IPS DF 6.9 (cell line): ENCODE data around the gene BCAN.

Experiments used
- DNase-seq: peaks from one replicate; pipeline ENCODE4 v3.0.0-alpha.2; 2013; ENCODE audit warnings: low read depth, low spot score
- H3K27ac ChIP-seq: one replicate; pipeline ENCODE4 v1.5.1; 2013; ENCODE audit warnings: low read length, control low read depth
- H3K27me3 ChIP-seq: 2 replicates; pipeline ENCODE4 v1.6.1; 2013; ENCODE audit warnings: mild to moderate bottlenecking, low read length; ENCODE audit not compliant: control insufficient read depth, insufficient read depth
- H3K36me3 ChIP-seq: 2 replicates; pipeline ENCODE4 v1.6.1; 2013; ENCODE audit warnings: low read length; ENCODE audit not compliant: control insufficient read depth, insufficient read depth
- H3K4me1 ChIP-seq: 2 replicates; pipeline ENCODE4 v1.6.1; 2013; ENCODE audit warnings: low read length; ENCODE audit not compliant: control insufficient read depth, insufficient read depth
- H3K4me3 ChIP-seq: 2 replicates; pipeline ENCODE4 v1.5.1; 2013; ENCODE audit warnings: mild to moderate bottlenecking, low read length
- H3K9me3 ChIP-seq: 2 replicates; pipeline ENCODE4 v1.6.1; 2013; ENCODE audit warnings: low read length, inconsistent platforms; ENCODE audit not compliant: control insufficient read depth, insufficient read depth
- WGBS: extraction: QIAGEN DNeasy Blood & Tissue Kit; methylation state at CpG from one replicate; pipeline ENCODE4 v1.1.7; 2013; ENCODE audit warnings: mixed read lengths, missing lambda C conversion rate; ENCODE audit not compliant: insufficient read length, insufficient coverage; 5-methylcytosine and 5-hydroxymethylcytosine counted together

BCAN gene

GRCh38 chr1:156708218-156708661 lies 66.3 kb downstream of the BCAN start:
- no peaks in the 10 kb centered on the region for H3K9me3 ChIP-seq
- WGBS: no CpG with 5 or more reads among the region's 4 CpGs
- DNase-seq: no peak
- peak overlapping the region; percentile 23 for H3K27ac ChIP-seq
- no peak overlapping the region for H3K4me3 ChIP-seq
- H3K27me3 ChIP-seq: peaks cover 2% of the 10 kb centered on the region; the same call in 1 of the 2 replicates
- peaks cover 20% of the 10 kb centered on the region for H3K4me1 ChIP-seq
- no peaks in the 10 kb centered on the region for H3K36me3 ChIP-seq

DNA sequence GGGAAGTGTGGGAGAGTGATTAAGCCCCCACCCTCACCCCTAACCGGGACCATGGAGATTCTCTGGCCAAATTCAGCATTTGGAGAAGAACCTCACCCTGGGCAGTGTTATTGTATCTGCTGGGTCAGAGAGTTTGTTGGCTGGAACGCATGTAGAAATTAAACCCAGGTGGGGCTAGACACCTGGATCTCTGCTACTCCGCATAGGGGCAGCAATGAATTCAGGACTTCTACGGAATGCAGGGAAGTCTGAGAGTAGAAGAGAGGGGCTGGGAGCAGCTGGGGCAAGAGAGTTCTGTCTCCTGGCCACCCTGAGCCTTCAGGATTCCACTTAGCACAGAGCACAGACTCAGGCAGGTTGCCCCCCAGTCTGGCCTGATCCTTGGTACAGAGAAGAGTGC lies 67.1 kb downstream of the BCAN start:
- Histone ChIP-seq H3K27me3 (peaks cover 2% of the 10 kb centered on the region; the same call in 1 of the 2 replicates), H3K9me3 (no peaks in the 10 kb centered on the region), H3K36me3 (no peaks in the 10 kb centered on the region), H3K4me3 (no peak overlapping the region), H3K27ac (no peak overlapping the region), H3K4me1 (peaks cover 18% of the 10 kb centered on the region)
- WGBS: no CpG with 5 or more reads among the region's 4 CpGs
- no peak for DNase-seq
